ENCODE results near the gene EIF5B. TPM values are rescaled to one million over a fixed set of nuclear protein-coding genes. Genes with fewer than 3 reads are reported as not detected.
"Not testable (repeated sequence)": the region's sequence is repeated elsewhere in the genome, so short reads cannot be mapped to it uniquely, and the experiment has no call there.

Gene EIF5B
- 19.8 TPM for total RNA-seq
- polyA plus RNA-seq (ENCODE audit: insufficient read depth in 1 of 8, insufficient read length in 8 of 8, low replicate concordance in 1 of 8): 10 to 100 TPM; 46.6 to 60.6 (median 53.2) TPM
- long read RNA-seq, donor 1, full-length matches to known transcripts: 2 of 40 reads
- long read RNA-seq, donor 1, partial matches to known transcripts: 38 of 40 reads
- long read RNA-seq, donor 1, other reads (novel, unspliced or antisense): 0 of 40 reads
- long read RNA-seq, donor 2, partial matches to known transcripts: 0 of 2 reads
- long read RNA-seq, donor 2, other reads (novel, unspliced or antisense): 0 of 2 reads
- long read RNA-seq, donor 3, full-length matches to known transcripts: 2 of 70 reads
- long read RNA-seq, donor 3, partial matches to known transcripts: 68 of 70 reads
- long read RNA-seq, donor 3, other reads (novel, unspliced or antisense): 0 of 70 reads
- long read RNA-seq, donor 4, partial matches to known transcripts: 32 of 32 reads
- long read RNA-seq, donor 4, other reads (novel, unspliced or antisense): 0 of 32 reads
- long read RNA-seq, donor 5, full-length matches to known transcripts: 5 of 132 reads
- long read RNA-seq, donor 5, partial matches to known transcripts: 127 of 132 reads
- long read RNA-seq, donor 5, other reads (novel, unspliced or antisense): 0 of 132 reads
- long read RNA-seq, donor 6, full-length matches to known transcripts: 4 of 108 reads
- long read RNA-seq, donor 6, partial matches to known transcripts: 104 of 108 reads
- long read RNA-seq, donor 6, other reads (novel, unspliced or antisense): 0 of 108 reads
- long read RNA-seq, donor 7, partial matches to known transcripts: 102 of 103 reads
- long read RNA-seq, donor 7, other reads (novel, unspliced or antisense): 0 of 103 reads
- long read RNA-seq, donor 8, partial matches to known transcripts: 84 of 85 reads
- long read RNA-seq, donor 8, other reads (novel, unspliced or antisense): 0 of 85 reads
- long read RNA-seq, donor 9, partial matches to known transcripts: 87 of 87 reads
- long read RNA-seq, donor 9, other reads (novel, unspliced or antisense): 0 of 87 reads
- long read RNA-seq, donor 10, partial matches to known transcripts: 151 of 156 reads
- long read RNA-seq, donor 10, other reads (novel, unspliced or antisense): 0 of 156 reads
- long read RNA-seq, donor 11, partial matches to known transcripts: 125 of 128 reads
- long read RNA-seq, donor 11, other reads (novel, unspliced or antisense): 0 of 128 reads

- DNase-seq: peak; percentile 99
- Histone ChIP-seq H3K27me3 (ENCODE audit: control insufficient read depth, insufficient read depth, low read length) (no peaks in the 10 kb centered on the region), H3K36me3 (ENCODE audit: control insufficient read depth, insufficient read depth, low read length) (peaks cover 3% of the 10 kb centered on the region), H3K4me1 (ENCODE audit: control insufficient read depth, insufficient read depth, low read length) (peaks cover 12% of the 10 kb centered on the region), H3K9me3 (replicated peaks; ENCODE audit: control insufficient read depth, low read depth, low read length) (no peaks in the 10 kb centered on the region), H3K27ac (ENCODE audit: low read length) (peak within 1 kb of the TSS; percentile 98), H3K4me3 (ENCODE audit: low read length) (peak within 1 kb of the TSS; percentile 89)
- under 1% methylated on average over 73 of the region's 87 CpGs for WGBS (ENCODE audit: insufficient coverage)
Measured at GRCh38 chr2:99337113-99338028, at the start of gene EIF5B. TSS of gene EIF5B (plus strand) at chr2:99337389. CDS start at chr2:99337555, 166 bp downstream.

- Histone ChIP-seq H3K36me3 (ENCODE audit: control insufficient read depth, insufficient read depth, low read length) (no peaks in the 10 kb centered on the region), H3K27me3 (ENCODE audit: control insufficient read depth, insufficient read depth, low read length) (no peaks in the 10 kb centered on the region), H3K4me3 (ENCODE audit: low read length) (no peak overlapping the region), H3K9me3 (replicated peaks; ENCODE audit: control insufficient read depth, low read depth, low read length) (no peaks in the 10 kb centered on the region), H3K4me1 (ENCODE audit: control insufficient read depth, insufficient read depth, low read length) (no peaks in the 10 kb centered on the region), H3K27ac (ENCODE audit: low read length) (no peak overlapping the region)
- no CpG with 5 or more reads among the region's 2 CpGs for WGBS (ENCODE audit: insufficient coverage)
- DNase-seq: no peak
Measured at GRCh38 chr2:99297994-99298393, 39.2 kb upstream of the EIF5B start.

GRCh38 chr2:99299580-99299979 is 37.6 kb upstream of the EIF5B start:
- Histone ChIP-seq H3K4me3 (ENCODE audit: low read length) (no peak overlapping the region), H3K9me3 (replicated peaks; ENCODE audit: control insufficient read depth, low read depth, low read length) (no peaks in the 10 kb centered on the region), H3K27me3 (ENCODE audit: control insufficient read depth, insufficient read depth, low read length) (no peaks in the 10 kb centered on the region), H3K4me1 (ENCODE audit: control insufficient read depth, insufficient read depth, low read length) (no peaks in the 10 kb centered on the region), H3K36me3 (ENCODE audit: control insufficient read depth, insufficient read depth, low read length) (peaks cover 8% of the 10 kb centered on the region), H3K27ac (ENCODE audit: low read length) (no peak overlapping the region)
- DNase-seq: no peak
- 100% methylated on average over 3 of the region's 7 CpGs for WGBS (ENCODE audit: insufficient coverage)

GRCh38 chr2:99301097-99301496 is 36.1 kb upstream of the EIF5B start, which contains the start of gene LYG1:
TSS of gene LYG1 (minus strand) at chr2:99301197. CDS start at chr2:99295670, 5,527 bp downstream.
- H3K27ac ChIP-seq (ENCODE audit: low read length); H3K9me3 ChIP-seq (replicated peaks; ENCODE audit: control insufficient read depth, low read depth, low read length); H3K4me1 ChIP-seq (ENCODE audit: control insufficient read depth, insufficient read depth, low read length); H3K4me3 ChIP-seq (ENCODE audit: low read length); H3K27me3 ChIP-seq (ENCODE audit: control insufficient read depth, insufficient read depth, low read length); H3K36me3 ChIP-seq (ENCODE audit: control insufficient read depth, insufficient read depth, low read length); DNase-seq: not testable (repeated sequence)
- WGBS (ENCODE audit: insufficient coverage): no CpG with 5 or more reads among the region's 2 CpGs

- Histone ChIP-seq H3K27ac (ENCODE audit: low read length) (no peak overlapping the region), H3K9me3 (replicated peaks; ENCODE audit: control insufficient read depth, low read depth, low read length) (no peaks in the 10 kb centered on the region), H3K4me1 (ENCODE audit: control insufficient read depth, insufficient read depth, low read length) (no peaks in the 10 kb centered on the region), H3K36me3 (ENCODE audit: control insufficient read depth, insufficient read depth, low read length) (peaks cover 26% of the 10 kb centered on the region), H3K4me3 (ENCODE audit: low read length) (no peak overlapping the region), H3K27me3 (ENCODE audit: control insufficient read depth, insufficient read depth, low read length) (no peaks in the 10 kb centered on the region)
- DNase-seq: no peak
- 100% methylated on average over 3 of the region's 9 CpGs for WGBS (ENCODE audit: insufficient coverage)
Measured at GRCh38 chr2:99317161-99317872, 19.9 kb upstream of the EIF5B start.

GRCh38 chr2:99317873-99318200 is 19.4 kb upstream of the EIF5B start:
- DNase-seq; H3K27ac ChIP-seq (ENCODE audit: low read length); H3K4me1 ChIP-seq (ENCODE audit: control insufficient read depth, insufficient read depth, low read length); H3K9me3 ChIP-seq (replicated peaks; ENCODE audit: control insufficient read depth, low read depth, low read length); H3K4me3 ChIP-seq (ENCODE audit: low read length); H3K27me3 ChIP-seq (ENCODE audit: control insufficient read depth, insufficient read depth, low read length): not testable (repeated sequence)
- WGBS (ENCODE audit: insufficient coverage): 97% methylated on average over 7 of the region's 7 CpGs
- peaks cover 28% of the 10 kb centered on the region for H3K36me3 ChIP-seq (ENCODE audit: control insufficient read depth, insufficient read depth, low read length)

GRCh38 chr2:99325384-99325783 is 11.8 kb upstream of the EIF5B start:
- no peak overlapping the region for H3K4me3 ChIP-seq (ENCODE audit: low read length)
- no peak overlapping the region for H3K27ac ChIP-seq (ENCODE audit: low read length)
- H3K4me1 ChIP-seq (ENCODE audit: control insufficient read depth, insufficient read depth, low read length): no peaks in the 10 kb centered on the region
- no peaks in the 10 kb centered on the region for H3K27me3 ChIP-seq (ENCODE audit: control insufficient read depth, insufficient read depth, low read length)
- peaks cover 52% of the 10 kb centered on the region for H3K36me3 ChIP-seq (ENCODE audit: control insufficient read depth, insufficient read depth, low read length)
- WGBS (ENCODE audit: insufficient coverage): 100% methylated on average over 5 of the region's 5 CpGs
- no peak for DNase-seq
- no peaks in the 10 kb centered on the region for H3K9me3 ChIP-seq (replicated peaks; ENCODE audit: control insufficient read depth, low read depth, low read length)

GRCh38 chr2:99335911-99336803 is 1.0 kb upstream of the EIF5B start, which contains the start of gene TXNDC9:
TSS of gene TXNDC9 (minus strand) at chr2:99336333. CDS start at chr2:99333210, 3,123 bp downstream.
- 0% methylated on average over 47 of the region's 60 CpGs for WGBS (ENCODE audit: insufficient coverage)
- DNase-seq: peak; percentile 100
- no peaks in the 10 kb centered on the region for H3K27me3 ChIP-seq (ENCODE audit: control insufficient read depth, insufficient read depth, low read length)
- peaks cover 10% of the 10 kb centered on the region for H3K36me3 ChIP-seq (ENCODE audit: control insufficient read depth, insufficient read depth, low read length)
- peak within 1 kb of the TSS; percentile 89 for H3K4me3 ChIP-seq (ENCODE audit: low read length)
- H3K27ac ChIP-seq (ENCODE audit: low read length): peak within 1 kb of the TSS; percentile 98
- no peaks in the 10 kb centered on the region for H3K9me3 ChIP-seq (replicated peaks; ENCODE audit: control insufficient read depth, low read depth, low read length)
- H3K4me1 ChIP-seq (ENCODE audit: control insufficient read depth, insufficient read depth, low read length): peaks cover 12% of the 10 kb centered on the region

All from muscle of leg (tissue), 16 donors.